Measurements from ENCODE around the gene ACTR3. TPM values are rescaled to one million over a fixed set of nuclear protein-coding genes. Genes with fewer than 3 reads are reported as not detected.
A peak's percentile ranks its signal among the peaks of the same experiment; 100 is the strongest.

Gene ACTR3
- total RNA-seq, 1 donor from 2014 or later, result 105 TPM

DNA sequence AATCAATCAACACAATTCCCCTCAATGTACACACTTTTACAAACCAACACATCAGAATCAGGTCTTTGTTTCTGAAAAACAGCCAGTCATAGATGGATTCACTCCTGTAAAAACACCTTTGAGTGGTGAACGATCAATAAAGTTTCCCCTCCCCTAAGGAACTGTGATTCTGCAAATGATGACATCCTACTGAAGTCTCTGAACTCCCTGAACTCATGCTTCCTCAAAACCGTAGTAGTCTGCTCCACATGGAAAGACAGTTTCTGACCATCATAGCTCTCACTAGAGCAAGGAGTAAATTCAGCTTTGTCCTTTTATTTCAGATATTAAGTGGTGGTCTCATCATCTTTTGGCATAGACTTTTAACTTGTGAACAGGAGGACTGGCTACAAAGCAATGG lies 43.5 kb upstream of the ACTR3 start:
- intact Hi-C loops (cut with DNase I), result no loop called here
- Histone ChIP-seq H3K4me3 (no peak overlapping the region), H3K9me3 (no peaks in the 10 kb centered on the region), H3K27ac (no peak overlapping the region), H3K4me1 (peaks cover 16% of the 10 kb centered on the region), H3K27me3 (no peaks in the 10 kb centered on the region), H3K36me3 (no peaks in the 10 kb centered on the region)
- no peak for TF ChIP-seq POLR2A (IDR thresholded peaks at IDR 0.05)
- TF ChIP-seq, protein P1, sequence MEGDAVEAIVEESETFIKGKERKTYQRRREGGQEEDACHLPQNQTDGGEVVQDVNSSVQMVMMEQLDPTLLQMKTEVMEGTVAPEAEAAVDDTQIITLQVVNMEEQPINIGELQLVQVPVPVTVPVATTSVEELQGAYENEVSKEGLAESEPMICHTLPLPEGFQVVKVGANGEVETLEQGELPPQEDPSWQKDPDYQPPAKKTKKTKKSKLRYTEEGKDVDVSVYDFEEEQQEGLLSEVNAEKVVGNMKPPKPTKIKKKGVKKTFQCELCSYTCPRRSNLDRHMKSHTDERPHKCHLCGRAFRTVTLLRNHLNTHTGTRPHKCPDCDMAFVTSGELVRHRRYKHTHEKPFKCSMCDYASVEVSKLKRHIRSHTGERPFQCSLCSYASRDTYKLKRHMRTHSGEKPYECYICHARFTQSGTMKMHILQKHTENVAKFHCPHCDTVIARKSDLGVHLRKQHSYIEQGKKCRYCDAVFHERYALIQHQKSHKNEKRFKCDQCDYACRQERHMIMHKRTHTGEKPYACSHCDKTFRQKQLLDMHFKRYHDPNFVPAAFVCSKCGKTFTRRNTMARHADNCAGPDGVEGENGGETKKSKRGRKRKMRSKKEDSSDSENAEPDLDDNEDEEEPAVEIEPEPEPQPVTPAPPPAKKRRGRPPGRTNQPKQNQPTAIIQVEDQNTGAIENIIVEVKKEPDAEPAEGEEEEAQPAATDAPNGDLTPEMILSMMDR (IDR thresholded peaks at IDR 0.05), result no peak
- TF ChIP-seq POLR2AphosphoS5 (IDR thresholded peaks at IDR 0.05; ENCODE audit: insufficient read depth in 1 of 2, low read depth in 1 of 2), result no peak
- DNase-seq (ENCODE audit: extremely low spot score in 2 of 2), result no peak

DNA sequence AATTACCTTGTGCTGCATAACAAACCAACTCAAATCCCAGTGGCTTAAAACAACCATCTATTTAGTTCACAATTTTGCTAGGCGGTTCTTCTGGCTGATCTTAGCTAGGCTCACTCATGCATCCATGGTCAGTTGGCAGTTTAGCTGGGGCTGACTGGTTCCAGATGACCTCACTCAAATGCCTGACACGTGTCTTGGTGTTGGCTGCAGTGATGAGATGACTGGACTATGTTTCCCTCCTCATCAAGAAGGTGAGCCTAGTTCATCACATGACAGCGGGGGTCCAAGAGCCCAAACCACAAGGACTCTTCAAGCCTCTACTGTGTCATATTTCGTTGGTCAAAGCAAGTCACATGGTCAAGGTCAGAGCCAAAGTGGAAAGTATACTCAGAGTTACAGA lies 42.7 kb upstream of the ACTR3 start:
- Histone ChIP-seq H3K27ac (no peak overlapping the region), H3K4me3 (no peak overlapping the region), H3K9me3 (no peaks in the 10 kb centered on the region), H3K4me1 (peaks cover 16% of the 10 kb centered on the region), H3K36me3 (no peaks in the 10 kb centered on the region), H3K27me3 (no peaks in the 10 kb centered on the region)
- DNase-seq (ENCODE audit: extremely low spot score in 2 of 2), result no peak
- no peak for TF ChIP-seq POLR2AphosphoS5 (IDR thresholded peaks at IDR 0.05; ENCODE audit: insufficient read depth in 1 of 2, low read depth in 1 of 2)
- TF ChIP-seq, protein P1 (IDR thresholded peaks at IDR 0.05), result no peak
- TF ChIP-seq POLR2A (IDR thresholded peaks at IDR 0.05), result no peak
- intact Hi-C loops (cut with DNase I), result no loop called here

DNA sequence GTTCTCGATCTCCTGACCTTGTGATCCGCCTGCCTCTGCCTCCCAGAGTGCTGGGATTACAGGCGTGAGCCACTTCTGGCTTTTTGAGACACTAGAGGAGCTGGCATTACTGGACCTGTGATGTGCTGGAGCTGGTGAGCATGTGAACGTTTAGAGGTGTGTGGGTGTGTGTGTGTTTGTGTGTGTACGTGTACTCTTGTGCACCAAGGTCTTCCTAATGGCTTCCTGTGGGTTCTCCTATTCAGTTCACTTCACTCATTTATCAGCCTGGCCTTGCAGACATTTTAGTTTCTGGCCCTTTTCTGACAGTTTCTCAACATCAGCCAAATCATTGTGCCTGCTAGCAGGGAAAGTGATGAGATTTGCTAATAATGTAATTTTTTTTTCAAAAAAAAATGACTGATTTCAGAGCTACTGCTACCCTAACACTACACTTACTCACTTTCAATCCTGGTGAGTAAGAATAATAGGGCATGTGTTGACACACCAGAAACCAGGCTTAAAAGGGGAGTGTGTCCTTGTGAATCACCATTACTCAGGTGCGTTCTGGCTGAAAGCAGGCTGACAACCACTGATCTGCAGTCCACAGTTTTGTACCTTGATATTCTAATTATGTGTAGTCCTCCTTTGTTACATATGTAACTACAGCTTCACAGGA lies 41.0 kb upstream of the ACTR3 start:
- Histone ChIP-seq H3K4me1 (peaks cover 7% of the 10 kb centered on the region), H3K36me3 (no peaks in the 10 kb centered on the region), H3K27me3 (no peaks in the 10 kb centered on the region), H3K27ac (no peak overlapping the region), H3K4me3 (no peak overlapping the region), H3K9me3 (no peaks in the 10 kb centered on the region)
- peak in 1 of 2 donors; percentile 9 for TF ChIP-seq POLR2AphosphoS5 (IDR thresholded peaks at IDR 0.05; ENCODE audit: insufficient read depth in 1 of 2, low read depth in 1 of 2)
- no peak for TF ChIP-seq POLR2A (IDR thresholded peaks at IDR 0.05)
- DNase-seq (ENCODE audit: extremely low spot score in 2 of 2), result no peak
- intact Hi-C loops (cut with DNase I), result no loop called here

DNA sequence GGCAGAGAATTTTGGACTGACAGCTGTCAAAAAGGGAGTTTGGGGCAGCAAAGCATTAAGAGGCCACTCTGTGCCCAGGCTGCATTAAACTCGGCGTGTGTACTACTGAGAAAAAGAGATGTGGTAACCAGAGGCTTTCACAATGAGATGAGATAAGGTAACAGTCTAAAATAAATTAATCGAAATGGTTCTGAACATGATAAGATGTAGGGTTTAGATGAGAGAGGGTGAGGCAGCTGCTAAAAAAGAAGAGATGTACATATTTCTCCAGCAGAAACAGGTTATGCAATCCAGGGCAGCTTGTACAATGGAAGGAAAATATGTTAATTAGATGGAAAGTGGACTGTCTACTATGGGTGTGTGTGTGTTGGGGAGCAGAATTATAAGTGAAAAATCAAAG lies 39.2 kb upstream of the ACTR3 start:
- H3K27ac ChIP-seq, result no peak overlapping the region
- H3K36me3 ChIP-seq, result no peaks in the 10 kb centered on the region

DNA sequence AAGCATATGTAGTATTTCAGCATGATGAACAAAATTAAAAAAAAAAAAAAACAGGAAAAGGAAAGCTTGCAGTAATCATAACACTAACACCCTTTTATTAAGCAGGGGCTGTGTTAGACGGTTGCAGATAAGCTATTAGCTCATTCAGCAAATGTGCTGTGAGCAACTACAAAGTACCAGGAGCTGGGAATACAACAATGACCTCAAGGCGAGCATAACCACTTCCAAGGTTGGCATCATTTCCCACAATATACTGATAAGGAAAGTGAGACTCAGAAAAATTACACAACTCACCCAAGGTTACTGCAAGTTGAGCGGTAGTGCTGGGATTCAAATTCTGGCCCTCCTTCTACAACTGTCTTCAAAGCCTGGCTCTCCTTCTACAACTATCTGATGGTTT lies 38.2 kb upstream of the ACTR3 start:
- H3K27ac ChIP-seq, result no peak overlapping the region
- no peak for TF ChIP-seq POLR2AphosphoS5 (IDR thresholded peaks at IDR 0.05; ENCODE audit: insufficient read depth in 1 of 2, low read depth in 1 of 2)
- TF ChIP-seq POLR2A (IDR thresholded peaks at IDR 0.05), result no peak
- TF ChIP-seq, protein P1 (IDR thresholded peaks at IDR 0.05), result no peak
- intact Hi-C loops (cut with DNase I), result no loop called here
- H3K4me3 ChIP-seq, result no peak overlapping the region
- no peak for DNase-seq (ENCODE audit: extremely low spot score in 2 of 2)
- H3K36me3 ChIP-seq, result no peaks in the 10 kb centered on the region
- H3K4me1 ChIP-seq, result no peaks in the 10 kb centered on the region
- no peaks in the 10 kb centered on the region for H3K9me3 ChIP-seq
- H3K27me3 ChIP-seq, result no peaks in the 10 kb centered on the region

More for the DNA sequence above, 39.2 kb upstream of the ACTR3 start:
- no peak for TF ChIP-seq POLR2A (IDR thresholded peaks at IDR 0.05)
- TF ChIP-seq, protein P1 (IDR thresholded peaks at IDR 0.05), result no peak
- no peak for TF ChIP-seq POLR2AphosphoS5 (IDR thresholded peaks at IDR 0.05; ENCODE audit: insufficient read depth in 1 of 2, low read depth in 1 of 2)
- Histone ChIP-seq H3K9me3 (no peaks in the 10 kb centered on the region), H3K4me1 (no peaks in the 10 kb centered on the region), H3K27me3 (no peaks in the 10 kb centered on the region), H3K4me3 (no peak overlapping the region)
- intact Hi-C loops (cut with DNase I), result no loop called here
- DNase-seq (ENCODE audit: extremely low spot score in 2 of 2), result no peak

All from vagina (tissue), 2 donors.